Measurements from ENCODE around the gene TENM3. TPM values are rescaled to one million over a fixed set of nuclear protein-coding genes. Genes with fewer than 3 reads are reported as not detected.

TENM3 gene
- polyA plus RNA-seq, 1 experiment, result 9.2 TPM

DNA sequence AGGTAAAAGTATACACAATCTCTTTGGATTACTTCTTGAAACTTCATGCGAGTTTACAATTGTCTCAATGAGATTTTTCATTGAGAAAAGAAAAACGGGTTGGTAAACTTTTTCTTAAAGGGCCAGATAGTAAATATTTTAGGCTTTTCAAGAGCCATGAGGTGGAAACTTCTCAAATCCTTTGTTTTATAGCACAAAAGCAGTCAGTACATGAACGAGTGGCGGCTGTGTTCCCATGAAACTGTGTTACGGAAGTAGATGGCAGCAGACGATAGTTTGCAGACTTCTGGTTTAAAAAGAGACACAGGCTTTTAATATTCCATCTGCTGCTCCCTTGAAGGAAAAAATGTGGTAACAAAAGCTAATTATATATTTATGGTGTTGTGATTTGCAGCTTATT, 332.0 kb downstream of the TENM3 start:
- CTCF ChIA-PET, result interaction anchor here (0.6 kb wide), 1 partner anchor 12 kb away, joined by 3 read pairs; no protein-coding TSS in a partner anchor
- Histone ChIP-seq H3K4me3 (ENCODE audit: low read depth, low read length) (no peak overlapping the region), H3K27me3 (ENCODE audit: control insufficient read depth, insufficient read depth, low read length) (no peaks in the 10 kb centered on the region), H3K36me3 (ENCODE audit: control insufficient read depth, insufficient read depth, low read length) (no peaks in the 10 kb centered on the region)
- TF ChIP-seq, protein P1, sequence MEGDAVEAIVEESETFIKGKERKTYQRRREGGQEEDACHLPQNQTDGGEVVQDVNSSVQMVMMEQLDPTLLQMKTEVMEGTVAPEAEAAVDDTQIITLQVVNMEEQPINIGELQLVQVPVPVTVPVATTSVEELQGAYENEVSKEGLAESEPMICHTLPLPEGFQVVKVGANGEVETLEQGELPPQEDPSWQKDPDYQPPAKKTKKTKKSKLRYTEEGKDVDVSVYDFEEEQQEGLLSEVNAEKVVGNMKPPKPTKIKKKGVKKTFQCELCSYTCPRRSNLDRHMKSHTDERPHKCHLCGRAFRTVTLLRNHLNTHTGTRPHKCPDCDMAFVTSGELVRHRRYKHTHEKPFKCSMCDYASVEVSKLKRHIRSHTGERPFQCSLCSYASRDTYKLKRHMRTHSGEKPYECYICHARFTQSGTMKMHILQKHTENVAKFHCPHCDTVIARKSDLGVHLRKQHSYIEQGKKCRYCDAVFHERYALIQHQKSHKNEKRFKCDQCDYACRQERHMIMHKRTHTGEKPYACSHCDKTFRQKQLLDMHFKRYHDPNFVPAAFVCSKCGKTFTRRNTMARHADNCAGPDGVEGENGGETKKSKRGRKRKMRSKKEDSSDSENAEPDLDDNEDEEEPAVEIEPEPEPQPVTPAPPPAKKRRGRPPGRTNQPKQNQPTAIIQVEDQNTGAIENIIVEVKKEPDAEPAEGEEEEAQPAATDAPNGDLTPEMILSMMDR (IDR thresholded peaks at IDR 0.05; ENCODE audit: insufficient read depth, low read depth, low read length), result no peak
- DNase-seq (ENCODE audit: low read depth), result no peak
- POLR2A ChIA-PET, result no interaction called here

DNA sequence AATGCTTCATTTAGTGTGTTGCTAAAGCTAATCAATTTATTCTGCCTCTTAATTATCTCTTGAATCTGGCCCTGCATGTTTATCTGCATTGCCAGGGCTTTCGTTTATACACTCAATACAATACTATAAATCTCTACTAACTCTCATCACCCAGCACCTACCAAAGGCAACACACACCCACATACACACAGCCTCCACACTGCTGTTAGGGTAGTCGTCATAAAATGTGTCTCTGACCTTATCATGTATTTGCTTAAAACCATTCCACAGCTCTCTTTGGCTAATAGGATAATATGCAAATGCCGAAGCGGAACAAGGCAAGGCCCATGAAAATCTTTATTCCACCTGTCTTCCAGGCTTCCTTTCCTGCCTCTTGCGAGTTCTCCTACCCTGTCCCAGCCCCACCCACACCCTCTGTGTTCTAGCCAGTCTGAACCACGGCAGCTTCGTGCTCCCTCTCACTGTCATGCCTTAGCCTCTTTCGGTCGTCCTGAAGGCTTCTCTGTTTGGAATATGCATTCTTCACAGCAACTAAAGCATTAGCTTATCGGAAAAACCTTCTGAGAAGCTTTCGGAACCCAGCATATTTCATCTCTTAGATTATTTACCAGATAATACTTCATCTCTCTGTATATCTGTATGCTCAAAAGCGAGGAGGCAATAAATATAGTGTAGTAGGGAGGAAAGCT, 333.5 kb downstream of the TENM3 start:
- ChIA-PET POLR2A (no interaction called here), CTCF (interaction anchor here (1.8 kb wide), 1 partner anchor 12 kb away, joined by 3 read pairs; no protein-coding TSS in a partner anchor)
- no peak overlapping the region for H3K4me3 ChIP-seq (ENCODE audit: low read depth, low read length)
- no peak for DNase-seq (ENCODE audit: low read depth)
- H3K27me3 ChIP-seq (ENCODE audit: control insufficient read depth, insufficient read depth, low read length), result no peaks in the 10 kb centered on the region
- H3K36me3 ChIP-seq (ENCODE audit: control insufficient read depth, insufficient read depth, low read length), result no peaks in the 10 kb centered on the region
- TF ChIP-seq, protein P1 (IDR thresholded peaks at IDR 0.05; ENCODE audit: insufficient read depth, low read depth, low read length), result no peak

DNA sequence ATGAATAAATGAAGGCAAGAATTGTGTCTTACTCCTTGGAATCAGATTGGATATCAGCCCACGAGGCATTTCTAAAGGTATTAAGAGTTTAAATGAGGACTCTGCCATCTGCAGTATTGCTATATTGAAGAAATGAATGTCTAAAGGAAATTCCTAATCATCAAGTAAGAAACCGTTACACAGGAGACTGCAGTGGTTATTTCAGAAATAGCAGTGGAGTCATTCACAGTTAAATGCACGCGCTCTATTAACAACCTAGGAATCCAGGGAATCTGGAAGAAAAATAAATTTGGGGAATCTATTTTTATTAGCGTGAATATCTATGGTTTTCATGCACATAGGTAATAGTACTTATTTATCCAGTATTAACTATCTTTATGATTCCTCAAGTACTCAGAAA, 334.2 kb downstream of the TENM3 start:
- Histone ChIP-seq H3K27me3 (ENCODE audit: control insufficient read depth, insufficient read depth, low read length) (no peaks in the 10 kb centered on the region), H3K36me3 (ENCODE audit: control insufficient read depth, insufficient read depth, low read length) (no peaks in the 10 kb centered on the region), H3K4me3 (ENCODE audit: low read depth, low read length) (no peak overlapping the region)
- ChIA-PET POLR2A (no interaction called here), CTCF (interaction anchor here (1.8 kb wide), 1 partner anchor 13 kb away, joined by 3 read pairs; no protein-coding TSS in a partner anchor)
- TF ChIP-seq, protein P1 (IDR thresholded peaks at IDR 0.05; ENCODE audit: insufficient read depth, low read depth, low read length), result no peak
- DNase-seq (ENCODE audit: low read depth), result no peak

DNA sequence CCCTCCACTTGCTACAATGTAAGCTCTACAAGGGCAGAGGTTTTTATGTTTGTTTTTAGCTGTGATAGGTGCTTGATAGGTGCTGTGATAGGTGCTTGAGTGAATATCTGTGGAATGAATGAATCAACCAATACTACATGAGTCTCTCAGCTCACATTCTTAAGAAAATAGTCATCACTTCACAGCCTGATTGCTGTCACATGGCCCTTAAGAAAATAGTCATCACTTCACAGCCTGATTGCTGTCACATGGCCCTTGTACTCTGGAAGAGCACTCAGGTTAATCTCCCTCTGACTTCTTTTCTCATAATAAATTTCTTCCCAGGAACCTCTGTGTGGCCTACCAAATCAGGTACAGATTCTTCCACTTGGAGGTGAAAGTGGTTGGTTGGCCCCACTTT, 335.2 kb downstream of the TENM3 start:
- ChIA-PET POLR2A (no interaction called here), CTCF (interaction anchor here (1.8 kb wide), 1 partner anchor 14 kb away, joined by 3 read pairs; no protein-coding TSS in a partner anchor)
- H3K36me3 ChIP-seq (ENCODE audit: control insufficient read depth, insufficient read depth, low read length), result no peaks in the 10 kb centered on the region
- H3K27me3 ChIP-seq (ENCODE audit: control insufficient read depth, insufficient read depth, low read length), result no peaks in the 10 kb centered on the region
- peak; percentile 33 for DNase-seq (ENCODE audit: low read depth)
- TF ChIP-seq, protein P1 (IDR thresholded peaks at IDR 0.05; ENCODE audit: insufficient read depth, low read depth, low read length), result no peak
- H3K4me3 ChIP-seq (ENCODE audit: low read depth, low read length), result no peak overlapping the region

DNA sequence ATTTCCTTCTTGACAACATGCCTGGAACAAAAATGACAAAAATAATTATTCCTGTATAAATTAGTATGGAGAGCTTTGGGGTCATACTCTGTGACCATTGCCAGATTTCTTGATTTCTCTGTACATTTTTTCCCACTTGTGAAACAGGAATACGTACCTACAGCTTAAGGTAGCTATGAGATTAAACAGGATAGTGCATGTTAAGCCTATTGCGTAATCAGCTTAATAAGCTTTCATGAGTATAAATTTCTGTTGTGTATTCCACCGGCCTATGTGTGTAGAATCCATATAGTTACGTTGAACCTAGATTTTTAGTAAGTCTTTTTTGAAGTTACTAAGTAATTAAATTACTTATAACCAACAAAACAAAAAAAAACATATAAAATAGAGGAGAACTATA, 339.0 kb downstream of the TENM3 start:
- ChIA-PET POLR2A (no interaction called here), CTCF (interaction anchor here (0.7 to 1.5 kb wide), 2 partner anchors 10 to 173 kb away, joined by 3 read pairs; no protein-coding TSS in a partner anchor)
- DNase-seq (ENCODE audit: low read depth), result no peak
- TF ChIP-seq, protein P1 (IDR thresholded peaks at IDR 0.05; ENCODE audit: insufficient read depth, low read depth, low read length), result no peak
- Histone ChIP-seq H3K27me3 (ENCODE audit: control insufficient read depth, insufficient read depth, low read length) (no peaks in the 10 kb centered on the region), H3K4me3 (ENCODE audit: low read depth, low read length) (no peak overlapping the region), H3K36me3 (ENCODE audit: control insufficient read depth, insufficient read depth, low read length) (no peaks in the 10 kb centered on the region)

Data from BJ (cell line).